HCT116 (cell line): ENCODE data around the gene ZRANB1. TPM values are rescaled to one million over a fixed set of nuclear protein-coding genes. Genes with fewer than 3 reads are reported as not detected.

Source experiments
- ATAC-seq: fragments of 200-7000 bp; cut with Tn5 transposase; 2 replicates; pipeline ENCODE4 v1.9.1; 2020; ENCODE audit warnings: mild to moderate bottlenecking, moderate library complexity
- BruUV-seq: library from RNA; stranded (reverse); fragments of 400-500 nt; replicated peaks from 2 replicates; lab custom pipeline; 2021; lab: Mats Ljungman, UMichigan
- CTCF ChIA-PET: fragments of 300-600 bp; sonication (Branson Sonifier 250); formaldehyde crosslinking; loops from one replicate; lab custom pipeline; 2021; ENCODE audit warnings: antibody characterized with exemption; lab: Charles Lee
- POLR2A ChIA-PET: fragments of 300-600, 350-600 bp; sonication (Branson Sonifier 250); formaldehyde crosslinking; loops from one replicate; lab custom pipeline; 2021; ENCODE audit warnings: antibody characterized with exemption; lab: Charles Lee
- RAD21 ChIA-PET, 2 experiments: fragments of 300-600 bp; sonication (Branson Sonifier 250); formaldehyde crosslinking; loops; one replicate each; lab custom pipeline; 2023; ENCODE audit warnings: low total read pairs in 2 of 2; ENCODE audit not compliant: uncharacterized antibody in 2 of 2, unreplicated experiment in 2 of 2, low non-redundant PET in 1 of 2; lab: Charles Lee
- DNase-seq: peaks from one replicate; pipeline ENCODE4 v3.0.0-alpha.2; 2010; ENCODE audit warnings: low read depth, low spot score
- H2AFZ ChIP-seq: fragments of 200-600 bp; shearing (Covaris generic), sonication (generic); 2 replicates; pipeline ENCODE4 v1.6.1; 2017; ENCODE audit warnings: low read depth, mixed run types, mixed read lengths, antibody characterized with exemption, low read length; ENCODE audit not compliant: poor library complexity, severe bottlenecking
- H3K27ac ChIP-seq: 2 replicates; pipeline ENCODE4 v1.5.1; 2012; ENCODE audit warnings: low read depth, low read length
- H3K27me3 ChIP-seq: fragments of 200-600 bp; sonication (generic); 2 replicates; pipeline ENCODE4 v1.6.1; 2016; ENCODE audit warnings: mixed run types, low read length, mixed read lengths; ENCODE audit not compliant: insufficient read depth
- H3K36me3 ChIP-seq, 2 experiments: fragments of 200-500 bp in 1 of 2; fragments of 200-600 bp in 1 of 2; sonication (Bioruptor generic) in 1 of 2; sonication (generic) in 1 of 2; 2 replicates each; pipeline versions ENCODE4 v1.5.1 to v1.6.1; 2014 to 2016; ENCODE audit warnings: low read length in 2 of 2, inconsistent platforms in 1 of 2, mixed read lengths in 1 of 2, mixed run types in 1 of 2; ENCODE audit not compliant: insufficient read depth in 2 of 2, control insufficient read depth in 1 of 2
- H3K4me1 ChIP-seq, 2 experiments: fragments of 200-600 bp in 1 of 2; sonication (generic) in 1 of 2; 2 replicates each; pipeline versions ENCODE4 v1.5.1 to v1.6.1; 2012 to 2017; ENCODE audit warnings: low read length in 2 of 2, inconsistent platforms in 1 of 2, mild to moderate bottlenecking in 1 of 2, mixed read lengths in 1 of 2, mixed run types in 1 of 2, moderate library complexity in 1 of 2; ENCODE audit not compliant: insufficient read depth in 2 of 2, control insufficient read depth in 1 of 2
- H3K4me2 ChIP-seq: fragments of 200-600 bp; sonication (generic); 2 replicates; pipeline ENCODE4 v1.6.1; 2017; ENCODE audit warnings: mixed run types, low read length, mixed read lengths
- H3K4me3 ChIP-seq, 2 experiments: fragments of 200-600 bp in 1 of 2; sonication (generic) in 1 of 2; replicated peaks in 1 of 2; 2 replicates each; pipeline ENCODE4 v1.5.1; 2011 to 2016; ENCODE audit warnings: low read length in 2 of 2, control low read depth in 1 of 2, low read depth in 1 of 2, mild to moderate bottlenecking in 1 of 2, mixed read lengths in 1 of 2, mixed run types in 1 of 2
- H3K79me2 ChIP-seq: fragments of 200-600 bp; sonication (generic); 2 replicates; pipeline ENCODE4 v1.6.1; 2017; ENCODE audit warnings: mild to moderate bottlenecking, mixed run types, low read length, moderate library complexity, mixed read lengths; ENCODE audit not compliant: insufficient read depth
- H3K9ac ChIP-seq: fragments of 200-600 bp; sonication (generic); 2 replicates; pipeline ENCODE4 v1.6.1; 2016; ENCODE audit warnings: low read length, mixed read lengths
- H3K9me2 ChIP-seq: fragments of 200-600 bp; sonication (generic), shearing (Covaris generic); 2 replicates; pipeline ENCODE4 v1.6.1; 2017; ENCODE audit warnings: mixed run types, mild to moderate bottlenecking, moderate library complexity; ENCODE audit not compliant: insufficient read depth
- H3K9me3 ChIP-seq, 2 experiments: fragments of 200-500 bp in 1 of 2; fragments of 200-600 bp in 1 of 2; sonication (Bioruptor generic) in 1 of 2; sonication (generic) in 1 of 2; 2 replicates each; pipeline ENCODE4 v1.6.1; 2014 to 2017; ENCODE audit warnings: low read length in 2 of 2, mixed read lengths in 2 of 2, inconsistent platforms in 1 of 2, low read depth in 1 of 2, mild to moderate bottlenecking in 1 of 2, mixed run types in 1 of 2, moderate library complexity in 1 of 2; ENCODE audit not compliant: control insufficient read depth in 1 of 2, insufficient read depth in 1 of 2
- H4K20me1 ChIP-seq: fragments of 200-600 bp; sonication (generic), shearing (Covaris generic); 2 replicates; pipeline ENCODE4 v1.6.1; 2017; ENCODE audit warnings: mixed run types, mild to moderate bottlenecking, moderate library complexity; ENCODE audit not compliant: insufficient read depth
- CBX3 ChIP-seq: IDR thresholded peaks from 2 replicates; pipeline ENCODE4 v1.6.1; 2012; ENCODE audit warnings: low read depth
- EGR1 ChIP-seq: IDR thresholded peaks from 2 replicates; pipeline ENCODE4 v1.6.1; 2012; ENCODE audit warnings: low read depth
- JUND ChIP-seq: IDR thresholded peaks from 2 replicates; pipeline ENCODE4 v1.6.1; 2012
- SIN3A ChIP-seq: IDR thresholded peaks from 2 replicates; pipeline ENCODE4 v1.6.1; 2012; ENCODE audit warnings: low read depth
- SP1 ChIP-seq: IDR thresholded peaks from 2 replicates; pipeline ENCODE4 v1.6.1; 2012; ENCODE audit warnings: low read depth
- SRF ChIP-seq: IDR thresholded peaks from 2 replicates; pipeline ENCODE4 v1.6.1; 2012; ENCODE audit warnings: low read depth
- TCF7L2 ChIP-seq: IDR thresholded peaks from 2 replicates; pipeline ENCODE4 v1.7.0; 2011; ENCODE audit warnings: borderline replicate concordance, inconsistent platforms; ENCODE audit not compliant: insufficient read depth, insufficient read length; ENCODE audit errors: extremely low read depth
- ZBTB33 ChIP-seq: IDR thresholded peaks from 2 replicates; pipeline ENCODE4 v1.6.1; 2011; ENCODE audit warnings: mild to moderate bottlenecking, low read length, moderate library complexity; ENCODE audit not compliant: insufficient replicate concordance; ENCODE audit errors: extremely low read depth
- ZFX ChIP-seq: fragments of 450-650 bp; IDR thresholded peaks from 2 replicates; pipeline ENCODE4 v1.6.1; 2017
- intact Hi-C: fragments of 100-400 bp; cut with micrococcal nuclease; formaldehyde crosslinking; loops from 2 replicates; pipeline ENCODE4 v1.10.0; 2022
- total RNA-seq: library from RNA; stranded (reverse); gene quantifications from one replicate; pipeline ENCODE4 v1.2.1, GENCODE V29; 2021; ENCODE audit not compliant: unreplicated experiment

ZRANB1 gene
- total RNA-seq, 1 experiment from 2014 or later = 23.9 TPM

GRCh38 chr10:124953421-124953820, 11.5 kb downstream of the ZRANB1 start:
- RAD21 ChIA-PET = no interaction called here
- peaks cover 13% of the 10 kb centered on the region; the same call in 1 of the 2 replicates for H4K20me1 ChIP-seq
- no peak overlapping the region for H2AFZ ChIP-seq
- no peaks in the 10 kb centered on the region for H3K9me2 ChIP-seq
- POLR2A ChIA-PET = interaction anchor here (0.7 kb wide), 1 partner anchor 217 kb away, joined by 5 read pairs; no protein-coding TSS in a partner anchor
- intact Hi-C loops = no loop called here
- H3K9me3 ChIP-seq = no peaks in the 10 kb centered on the region
- H3K9ac ChIP-seq = no peak overlapping the region
- DNase-seq = no peak
- H3K27me3 ChIP-seq = no peaks in the 10 kb centered on the region
- H3K4me2 ChIP-seq = no peak overlapping the region
- H3K79me2 ChIP-seq = peaks cover 87% of the 10 kb centered on the region
- no peak overlapping the region for H3K27ac ChIP-seq
- no peak overlapping the region for H3K4me3 ChIP-seq
- H3K36me3 ChIP-seq = no peaks in the 10 kb centered on the region
- H3K4me1 ChIP-seq = no peaks in the 10 kb centered on the region
- CTCF ChIA-PET = no interaction called here
- no TSS peak for BruUV-seq
- TF ChIP-seq CBX3 = no peak
- no peak for ATAC-seq

GRCh38 chr10:124955243-124955642, 13.3 kb downstream of the ZRANB1 start:
- peaks cover 21% of the 10 kb centered on the region; the same call in 1 of the 2 replicates for H4K20me1 ChIP-seq
- CTCF ChIA-PET = interaction anchor here (0.7 kb wide), 1 partner anchor 35 kb away, joined by 3 read pairs; no protein-coding TSS in a partner anchor
- H3K27me3 ChIP-seq = no peaks in the 10 kb centered on the region
- H3K9me2 ChIP-seq = no peaks in the 10 kb centered on the region
- H3K36me3 ChIP-seq = no peaks in the 10 kb centered on the region
- no peak overlapping the region for H3K9ac ChIP-seq
- RAD21 ChIA-PET = no interaction called here
- peaks cover 88% of the 10 kb centered on the region for H3K79me2 ChIP-seq
- no peaks in the 10 kb centered on the region for H3K9me3 ChIP-seq
- H3K4me1 ChIP-seq = no peaks in the 10 kb centered on the region
- H2AFZ ChIP-seq = no peak overlapping the region
- no peak for ATAC-seq
- H3K4me3 ChIP-seq = no peak overlapping the region
- TF ChIP-seq JUND = no peak
- TF ChIP-seq SP1 = no peak
- TF ChIP-seq ZBTB33 = no peak
- TF ChIP-seq CBX3 = no peak
- TF ChIP-seq ZFX = no peak
- TF ChIP-seq SIN3A = no peak
- no peak for TF ChIP-seq TCF7L2
- no peak for TF ChIP-seq EGR1
- no peak for TF ChIP-seq SRF
- no peak for DNase-seq
- POLR2A ChIA-PET = no interaction called here
- no TSS peak for BruUV-seq
- no peak overlapping the region for H3K4me2 ChIP-seq
- intact Hi-C loops = no loop called here
- H3K27ac ChIP-seq = no peak overlapping the region
